ENCODE measurements around the gene CR1. TPM values are rescaled to one million over a fixed set of nuclear protein-coding genes. Genes with fewer than 3 reads are reported as not detected.

CR1 gene
- polyA plus RNA-seq, 1 donor (not counting 4 experiments of a cell fraction or from before 2014, with no cell fraction given), result 0.09 TPM

- H3K4me3 ChIP-seq (ENCODE audit: control insufficient read depth in 2 of 3, extremely low read depth in 1 of 3, insufficient read depth in 2 of 3, low read depth in 1 of 3, low read length in 3 of 3), result no peak overlapping the region
- no peak overlapping the region for H3K27ac ChIP-seq (ENCODE audit: control insufficient read depth, insufficient read depth, low read length)
- no peak overlapping the region for H2AFZ ChIP-seq (ENCODE audit: control insufficient read depth, low read length)
- no peaks in the 10 kb centered on the region for H3K36me3 ChIP-seq (ENCODE audit: control insufficient read depth in 2 of 2, extremely low read depth in 1 of 2, insufficient read depth in 2 of 2, low read length in 2 of 2)
- H3K4me1 ChIP-seq (ENCODE audit: control insufficient read depth, extremely low read depth, insufficient read depth, low read length), result no peaks in the 10 kb centered on the region
- H3K9me1 ChIP-seq (ENCODE audit: control insufficient read depth, extremely low read depth, insufficient read depth, low read length), result no peaks in the 10 kb centered on the region
- no peaks in the 10 kb centered on the region for H3K9me3 ChIP-seq (ENCODE audit: control insufficient read depth, low read depth, low read length)
- no peak overlapping the region for H3K4me2 ChIP-seq (ENCODE audit: control insufficient read depth, extremely low read depth, insufficient read depth, low read depth, low read length)
- peaks cover 43% of the 10 kb centered on the region for H3K27me3 ChIP-seq (ENCODE audit: control insufficient read depth, extremely low read depth, insufficient read depth, low read length)
- FAIRE-seq (no peak), DNase-seq (ENCODE audit: low read depth, low spot score) (no peak)
- no peaks in the 10 kb centered on the region for H3K79me2 ChIP-seq (ENCODE audit: control insufficient read depth, insufficient read depth, low read length)
- no peak overlapping the region for H3K9ac ChIP-seq (ENCODE audit: control insufficient read depth, extremely low read depth, insufficient read depth, low read length)
- dilution Hi-C loops (cut with MboI; ENCODE audit: extremely low pct_ligation_motif_present, low sequenced_read_pairs), result no loop called here
- TF ChIP-seq CTCF (optimal IDR thresholded peaks at IDR 0.05 in 1 of 3, IDR thresholded peaks at IDR 0.05 in 1 of 3, conservative IDR thresholded peaks at IDR 0.05 in 1 of 3; ENCODE audit: extremely low read depth in 1 of 3, insufficient read depth in 2 of 3, low read length in 3 of 3) (no peak), EZH2 (IDR thresholded peaks at IDR 0.05; ENCODE audit: low read length) (no peak)
- H4K20me1 ChIP-seq (ENCODE audit: control insufficient read depth, extremely low read depth, insufficient read depth, low read length), result no peaks in the 10 kb centered on the region
Observed at GRCh38 chr1:207470927-207471326, 25.0 kb upstream of the CR1 start.

GRCh38 chr1:207474210-207474609 is 21.7 kb upstream of the CR1 start:
- no peak for DNase-seq (ENCODE audit: low read depth, low spot score)
- no peak for FAIRE-seq
- Histone ChIP-seq H3K27me3 (ENCODE audit: control insufficient read depth, extremely low read depth, insufficient read depth, low read length) (peaks cover 25% of the 10 kb centered on the region), H3K4me1 (ENCODE audit: control insufficient read depth, extremely low read depth, insufficient read depth, low read length) (no peaks in the 10 kb centered on the region), H3K9ac (ENCODE audit: control insufficient read depth, extremely low read depth, insufficient read depth, low read length) (no peak overlapping the region), H3K27ac (ENCODE audit: control insufficient read depth, insufficient read depth, low read length) (no peak overlapping the region), H3K4me3 (ENCODE audit: control insufficient read depth in 2 of 3, extremely low read depth in 1 of 3, insufficient read depth in 2 of 3, low read depth in 1 of 3, low read length in 3 of 3) (no peak overlapping the region), H4K20me1 (ENCODE audit: control insufficient read depth, extremely low read depth, insufficient read depth, low read length) (no peaks in the 10 kb centered on the region), H3K9me3 (ENCODE audit: control insufficient read depth, low read depth, low read length) (no peaks in the 10 kb centered on the region), H3K79me2 (ENCODE audit: control insufficient read depth, insufficient read depth, low read length) (no peaks in the 10 kb centered on the region), H3K36me3 (ENCODE audit: control insufficient read depth in 2 of 2, extremely low read depth in 1 of 2, insufficient read depth in 2 of 2, low read length in 2 of 2) (no peaks in the 10 kb centered on the region), H2AFZ (ENCODE audit: control insufficient read depth, low read length) (no peak overlapping the region), H3K4me2 (ENCODE audit: control insufficient read depth, extremely low read depth, insufficient read depth, low read depth, low read length) (no peak overlapping the region), H3K9me1 (ENCODE audit: control insufficient read depth, extremely low read depth, insufficient read depth, low read length) (no peaks in the 10 kb centered on the region)
- dilution Hi-C loops (cut with MboI; ENCODE audit: extremely low pct_ligation_motif_present, low sequenced_read_pairs), result no loop called here
- TF ChIP-seq CTCF (optimal IDR thresholded peaks at IDR 0.05 in 1 of 3, IDR thresholded peaks at IDR 0.05 in 1 of 3, conservative IDR thresholded peaks at IDR 0.05 in 1 of 3; ENCODE audit: extremely low read depth in 1 of 3, insufficient read depth in 2 of 3, low read length in 3 of 3), result no peak
- TF ChIP-seq EZH2 (IDR thresholded peaks at IDR 0.05; ENCODE audit: low read length), result no peak

All from keratinocyte (primary cell).